H1 (cell line): Measurements from ENCODE around the gene TMEM250. TPM values are rescaled to one million over a fixed set of nuclear protein-coding genes. Genes with fewer than 3 reads are reported as not detected.

ENCODE experiments used
- SUZ12 ChIP-seq: fragments of 200-600 bp; sonication (generic); IDR thresholded peaks from 2 replicates; pipeline ENCODE4 v1.6.1; 2012; ENCODE audit warnings: mild to moderate bottlenecking, inconsistent platforms, low read length, moderate library complexity, mixed read lengths
- TAF7 ChIP-seq: optimal IDR thresholded peaks from 2 replicates; pipeline ENCODE3; 2011; ENCODE audit warnings: low read depth, mild to moderate bottlenecking, inconsistent platforms, low read length, moderate library complexity, borderline replicate concordance
- polyA plus RNA-seq, 7 experiments: library from polyadenylated mRNA; depleted of rRNA in 3 of 7; stranded (reverse) in 5 of 7; unstranded in 2 of 7; fragments of >200 nt in 5 of 7; fragments of 200-250 nt in 2 of 7; gene quantifications; 1 replicate in 5 of 7; 2 replicates in 1 of 7; 4 replicates in 1 of 7; pipeline versions ENCODE4 v1.2.1 to v1.2.3, GENCODE V29; 2011 to 2013; ENCODE audit warnings: missing spikeins in 2 of 7, mixed read lengths in 2 of 7
- total RNA-seq: library from RNA; stranded (reverse); fragmentation: NEBNext Ultra II Directional; extraction: Animal tissue kit (Norgen Biotek cat#: 25700); gene quantifications from 2 replicates; pipeline ENCODE4 v1.2.1, GENCODE V29; 2021
- TF ChIP-seq, protein P1 (sequence below): IDR thresholded peaks from 2 replicates; pipeline ENCODE4 v1.6.1; 2012; ENCODE audit warnings: low read length, inconsistent platforms

Gene TMEM250
- total and polyA plus RNA-seq, 2 of the 8 experiments (the other 6 are each of a cell fraction or from before 2014, with no cell fraction given) = 22.3 to 34.9 TPM

DNA sequence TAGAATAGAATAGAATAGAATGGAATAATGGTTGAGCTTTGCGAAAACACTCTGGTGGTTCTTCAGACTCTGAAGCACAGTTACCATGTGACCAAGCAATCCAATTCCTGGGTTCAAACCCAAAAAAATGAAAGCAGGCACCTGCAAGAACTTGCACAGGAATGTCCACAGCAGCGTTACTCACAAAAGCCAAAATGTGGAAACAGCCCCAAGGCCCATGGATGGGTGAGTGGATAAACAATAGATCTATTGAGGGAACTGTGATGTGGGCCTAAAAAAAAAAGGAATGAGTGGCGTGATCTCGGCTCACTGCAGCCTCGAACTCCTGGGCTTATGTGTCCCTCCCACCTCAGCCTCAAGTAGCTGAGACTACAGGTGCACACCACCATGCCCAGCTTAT lies 21.4 kb upstream of the TMEM250 start (continued):
- TF ChIP-seq TAF7 = no peak
- TF ChIP-seq, protein P1, sequence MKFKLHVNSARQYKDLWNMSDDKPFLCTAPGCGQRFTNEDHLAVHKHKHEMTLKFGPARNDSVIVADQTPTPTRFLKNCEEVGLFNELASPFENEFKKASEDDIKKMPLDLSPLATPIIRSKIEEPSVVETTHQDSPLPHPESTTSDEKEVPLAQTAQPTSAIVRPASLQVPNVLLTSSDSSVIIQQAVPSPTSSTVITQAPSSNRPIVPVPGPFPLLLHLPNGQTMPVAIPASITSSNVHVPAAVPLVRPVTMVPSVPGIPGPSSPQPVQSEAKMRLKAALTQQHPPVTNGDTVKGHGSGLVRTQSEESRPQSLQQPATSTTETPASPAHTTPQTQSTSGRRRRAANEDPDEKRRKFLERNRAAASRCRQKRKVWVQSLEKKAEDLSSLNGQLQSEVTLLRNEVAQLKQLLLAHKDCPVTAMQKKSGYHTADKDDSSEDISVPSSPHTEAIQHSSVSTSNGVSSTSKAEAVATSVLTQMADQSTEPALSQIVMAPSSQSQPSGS = no peak
- TF ChIP-seq SUZ12 = no peak
- TF ChIP-seq, all 59 proteins: peak for 0
